Astrocyte (in vitro differentiated cells and primary cell): ENCODE data around the gene TRIB2.

Source experiments
- CTCF ChIP-seq: IDR thresholded peaks from 2 replicates; pipeline ENCODE4 v1.5.1; 2011; ENCODE audit warnings: low read depth, mild to moderate bottlenecking, inconsistent platforms, low read length, moderate library complexity; ENCODE audit not compliant: insufficient read depth
- EZH2 ChIP-seq: IDR thresholded peaks from 2 replicates; pipeline ENCODE4 v1.6.1; 2012; ENCODE audit warnings: mild to moderate bottlenecking, low read length, inconsistent platforms; ENCODE audit not compliant: insufficient read depth

GRCh38 chr2:12688091-12688490 lies 28.6 kb upstream of the TRIB2 start:
- TF ChIP-seq CTCF, result no peak
- TF ChIP-seq EZH2, result no peak
